ENCODE measurements around the gene NELFB.

GRCh38 chr9:137216188-137216965 is 38.8 kb upstream of the NELFB start:
- TF ChIP-seq POLR2A (IDR thresholded peaks at IDR 0.05) (no peak), POLR2AphosphoS5 (IDR thresholded peaks at IDR 0.05) (no peak)

All from transverse colon (tissue), 3 donors.